Measurements from ENCODE around the gene SLC5A9.

SLC5A9 gene

GRCh38 chr1:48223366-48224240 is 1.1 kb downstream of the SLC5A9 start:
- peaks cover 5% of the 10 kb centered on the region; the same call in 1 of the 2 replicates for H3K4me1 ChIP-seq (ENCODE audit: low read length)
- no peak overlapping the region for H3K4me3 ChIP-seq (ENCODE audit: low read length)
- H3K27ac ChIP-seq (ENCODE audit: low read length), result no peak overlapping the region
- no peak overlapping the region for H3K9ac ChIP-seq (ENCODE audit: low read length)
- H3K27me3 ChIP-seq (ENCODE audit: low read depth, low read length), result no peaks in the 10 kb centered on the region
- H3K9me3 ChIP-seq (ENCODE audit: insufficient read depth, low read length), result no peaks in the 10 kb centered on the region
- H3K36me3 ChIP-seq (replicated peaks; ENCODE audit: low read depth, low read length), result no peaks in the 10 kb centered on the region
- no peak overlapping the region for H3K4me2 ChIP-seq (ENCODE audit: low read length)
- H3K79me2 ChIP-seq (ENCODE audit: low read length), result no peaks in the 10 kb centered on the region
- H2AFZ ChIP-seq (ENCODE audit: low read depth, low read length), result no peak overlapping the region
- no peaks in the 10 kb centered on the region for H4K20me1 ChIP-seq (ENCODE audit: insufficient read depth, low read length)
- TF ChIP-seq CTCF (IDR thresholded peaks at IDR 0.05; ENCODE audit: low read depth, low read length), result no peak
- TF ChIP-seq EZH2phosphoT487 (IDR thresholded peaks at IDR 0.05; ENCODE audit: low read depth), result no peak

- H3K4me1 ChIP-seq (ENCODE audit: low read length), result peaks cover 5% of the 10 kb centered on the region; the same call in 1 of the 2 replicates
- no peak overlapping the region for H3K4me3 ChIP-seq (ENCODE audit: low read length)
- no peak for TF ChIP-seq EZH2phosphoT487 (IDR thresholded peaks at IDR 0.05; ENCODE audit: low read depth)
- no peak for TF ChIP-seq CTCF (IDR thresholded peaks at IDR 0.05; ENCODE audit: low read depth, low read length)
Observed at GRCh38 chr1:48224791-48225190, 2.3 kb downstream of the SLC5A9 start.

GRCh38 chr1:48225579-48225978 is 3.1 kb downstream of the SLC5A9 start:
- H3K4me2 ChIP-seq (ENCODE audit: low read length), result no peak overlapping the region
- H3K79me2 ChIP-seq (ENCODE audit: low read length), result no peaks in the 10 kb centered on the region
- H3K9me3 ChIP-seq (ENCODE audit: insufficient read depth, low read length), result no peaks in the 10 kb centered on the region
- no peaks in the 10 kb centered on the region for H3K27me3 ChIP-seq (ENCODE audit: low read depth, low read length)
- H3K9ac ChIP-seq (ENCODE audit: low read length), result no peak overlapping the region
- no peak overlapping the region for H3K27ac ChIP-seq (ENCODE audit: low read length)
- H3K4me3 ChIP-seq (ENCODE audit: low read length), result no peak overlapping the region
- H3K36me3 ChIP-seq (replicated peaks; ENCODE audit: low read depth, low read length), result no peaks in the 10 kb centered on the region
- no peak for TF ChIP-seq CTCF (IDR thresholded peaks at IDR 0.05; ENCODE audit: low read depth, low read length)
- no peak for TF ChIP-seq EZH2phosphoT487 (IDR thresholded peaks at IDR 0.05; ENCODE audit: low read depth)
- H4K20me1 ChIP-seq (ENCODE audit: insufficient read depth, low read length), result no peaks in the 10 kb centered on the region
- H2AFZ ChIP-seq (ENCODE audit: low read depth, low read length), result no peak overlapping the region
- H3K4me1 ChIP-seq (ENCODE audit: low read length), result peaks cover 5% of the 10 kb centered on the region; the same call in 1 of the 2 replicates

More at GRCh38 chr1:48224791-48225190, 2.3 kb downstream of the SLC5A9 start:
- no peak overlapping the region for H3K27ac ChIP-seq (ENCODE audit: low read length)
- H4K20me1 ChIP-seq (ENCODE audit: insufficient read depth, low read length), result no peaks in the 10 kb centered on the region
- H3K4me2 ChIP-seq (ENCODE audit: low read length), result no peak overlapping the region
- no peaks in the 10 kb centered on the region for H3K27me3 ChIP-seq (ENCODE audit: low read depth, low read length)
- no peaks in the 10 kb centered on the region for H3K79me2 ChIP-seq (ENCODE audit: low read length)
- H3K9me3 ChIP-seq (ENCODE audit: insufficient read depth, low read length), result no peaks in the 10 kb centered on the region
- no peak overlapping the region for H2AFZ ChIP-seq (ENCODE audit: low read depth, low read length)
- no peak overlapping the region for H3K9ac ChIP-seq (ENCODE audit: low read length)
- H3K36me3 ChIP-seq (replicated peaks; ENCODE audit: low read depth, low read length), result no peaks in the 10 kb centered on the region

- Histone ChIP-seq H3K27ac (ENCODE audit: low read length) (no peak overlapping the region), H3K79me2 (ENCODE audit: low read length) (no peaks in the 10 kb centered on the region), H4K20me1 (ENCODE audit: insufficient read depth, low read length) (no peaks in the 10 kb centered on the region), H3K4me3 (ENCODE audit: low read length) (no peak overlapping the region), H3K9me3 (ENCODE audit: insufficient read depth, low read length) (no peaks in the 10 kb centered on the region), H3K4me2 (ENCODE audit: low read length) (no peak overlapping the region), H2AFZ (ENCODE audit: low read depth, low read length) (no peak overlapping the region; the same call in 1 of the 2 replicates), H3K36me3 (replicated peaks; ENCODE audit: low read depth, low read length) (no peaks in the 10 kb centered on the region), H3K4me1 (ENCODE audit: low read length) (peaks cover 5% of the 10 kb centered on the region; the same call in 1 of the 2 replicates), H3K9ac (ENCODE audit: low read length) (no peak overlapping the region), H3K27me3 (ENCODE audit: low read depth, low read length) (no peaks in the 10 kb centered on the region)
- TF ChIP-seq EZH2phosphoT487 (IDR thresholded peaks at IDR 0.05; ENCODE audit: low read depth) (no peak), CTCF (IDR thresholded peaks at IDR 0.05; ENCODE audit: low read depth, low read length) (no peak)
Observed at GRCh38 chr1:48227165-48228013, 4.9 kb downstream of the SLC5A9 start.

All from OCI-LY3 (cell line).